HG03066 (cell line): ENCODE data around the gene MAP2K7.
"Not testable (repeated sequence)": the region's sequence is repeated elsewhere in the genome, so short reads cannot be mapped to it uniquely, and the experiment has no call there.

Experiments
- ATAC-seq: cut with Tn5 transposase; IDR thresholded peaks from one replicate; pipeline ENCODE4 v1.9.1; 2021; ENCODE audit warnings: low read depth; ENCODE audit not compliant: unreplicated experiment

The MAP2K7 gene

DNA sequence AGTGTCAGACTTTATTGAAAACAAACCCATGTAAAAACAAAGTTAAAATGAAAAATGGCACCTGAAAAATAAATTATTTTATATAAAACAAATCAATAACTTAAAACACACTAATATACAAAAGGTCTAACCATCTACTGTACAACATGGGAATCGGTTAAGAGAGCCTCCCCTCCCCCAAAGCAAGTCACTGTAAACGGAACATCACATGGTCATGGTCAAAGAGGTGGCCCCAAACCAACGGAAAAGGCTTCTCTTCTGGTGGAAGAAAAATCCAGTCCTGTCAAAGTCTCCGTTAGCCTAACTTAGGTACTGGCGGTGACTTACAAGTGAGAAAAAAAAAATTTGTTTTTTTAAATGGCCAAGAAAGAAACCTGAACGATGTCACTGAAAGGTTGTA is 55.5 kb downstream of the MAP2K7 start:
- no peak for ATAC-seq

GRCh38 chr19:7961082-7961481 is 57.4 kb downstream of the MAP2K7 start:
- ATAC-seq: not testable (repeated sequence)

GRCh38 chr19:7961920-7962626 is 58.4 kb downstream of the MAP2K7 start:
- ATAC-seq: no peak

- ATAC-seq: no peak
Observed at GRCh38 chr19:7962644-7963268, 59.1 kb downstream of the MAP2K7 start.

DNA sequence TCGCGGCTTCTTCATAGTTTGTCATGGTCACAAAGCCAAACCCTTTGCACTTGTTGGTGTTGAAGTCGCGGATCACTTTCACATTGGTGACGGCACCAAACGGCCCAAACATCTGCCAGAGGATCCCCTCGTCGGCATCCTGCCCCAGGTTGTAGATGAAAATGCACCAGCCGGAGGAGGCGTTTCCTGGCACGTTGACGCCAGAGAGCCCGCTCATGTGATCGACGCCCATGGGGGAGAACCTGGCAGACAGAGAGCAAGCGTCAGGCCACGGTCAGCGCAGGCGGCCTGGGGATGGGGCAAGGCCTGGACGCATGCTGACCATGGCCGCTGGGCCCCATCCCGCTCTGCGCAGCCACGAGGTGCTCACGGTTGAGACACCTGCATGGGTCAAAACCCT is 59.9 kb downstream of the MAP2K7 start:
- ATAC-seq: no peak
